H9 (cell line): ENCODE data around the gene MTARC2. TPM values are rescaled to one million over a fixed set of nuclear protein-coding genes. Genes with fewer than 3 reads are reported as not detected.

ENCODE experiments used
- DNase-seq: peaks from one replicate; pipeline ENCODE4 v3.0.0-alpha.2; 2017
- H2AFZ ChIP-seq: one replicate; pipeline ENCODE4 v1.6.1; 2013; ENCODE audit warnings: mild to moderate bottlenecking, low read length, control low read depth, moderate library complexity
- H2AK5ac ChIP-seq: 2 replicates; pipeline ENCODE4 v1.6.1; 2013; ENCODE audit warnings: low read length, control low read depth, mixed read lengths; ENCODE audit not compliant: insufficient read length
- H2BK120ac ChIP-seq: one replicate; pipeline ENCODE4 v1.6.1; 2013; ENCODE audit warnings: low read depth, mild to moderate bottlenecking, low read length, control low read depth, inconsistent platforms; ENCODE audit not compliant: poor library complexity, severe bottlenecking
- H2BK12ac ChIP-seq: 2 replicates; pipeline ENCODE4 v1.6.1; 2013; ENCODE audit warnings: low read length, control low read depth, mixed read lengths, low read depth; ENCODE audit not compliant: insufficient read length
- H2BK15ac ChIP-seq: 2 replicates; pipeline ENCODE4 v1.6.1; 2013; ENCODE audit warnings: low read depth, low read length, control low read depth
- H2BK20ac ChIP-seq: one replicate; pipeline ENCODE4 v1.6.1; 2013; ENCODE audit warnings: low read depth, mild to moderate bottlenecking, low read length, control low read depth, inconsistent platforms; ENCODE audit not compliant: poor library complexity, severe bottlenecking
- H2BK5ac ChIP-seq: 2 replicates; pipeline ENCODE4 v1.6.1; 2013; ENCODE audit warnings: low read length, control low read depth, mixed read lengths; ENCODE audit not compliant: insufficient read length
- H3K14ac ChIP-seq: 2 replicates; pipeline ENCODE4 v1.6.1; 2013; ENCODE audit warnings: low read length, control low read depth; ENCODE audit not compliant: insufficient read depth
- H3K18ac ChIP-seq: 2 replicates; pipeline ENCODE4 v1.6.1; 2013; ENCODE audit warnings: low read depth, mild to moderate bottlenecking, mixed read lengths, low read length, control low read depth; ENCODE audit not compliant: insufficient read length
- H3K23ac ChIP-seq: 2 replicates; pipeline ENCODE4 v1.6.1; 2013; ENCODE audit warnings: low read length, control low read depth, mixed read lengths, low read depth; ENCODE audit not compliant: insufficient read length
- H3K23me2 ChIP-seq: 2 replicates; pipeline ENCODE4 v1.6.1; 2013; ENCODE audit warnings: low read depth, mild to moderate bottlenecking, mixed read lengths, low read length, control low read depth; ENCODE audit not compliant: insufficient read length, poor library complexity, severe bottlenecking
- H3K27ac ChIP-seq: 2 replicates; pipeline ENCODE4 v1.5.1; 2013; ENCODE audit warnings: low read length, control low read depth, mixed read lengths, low read depth; ENCODE audit not compliant: insufficient read length
- H3K27me3 ChIP-seq: 2 replicates; pipeline ENCODE4 v1.6.1; 2013; ENCODE audit warnings: low read length, control low read depth, inconsistent platforms; ENCODE audit not compliant: insufficient read depth
- H3K4ac ChIP-seq: 2 replicates; pipeline ENCODE4 v1.6.1; 2013; ENCODE audit warnings: low read depth, mild to moderate bottlenecking, control low read depth, inconsistent platforms, low read length, moderate library complexity
- H3K4me1 ChIP-seq: 2 replicates; pipeline ENCODE4 v1.6.1; 2013; ENCODE audit warnings: low read length, control low read depth, inconsistent platforms; ENCODE audit not compliant: insufficient read depth
- H3K4me2 ChIP-seq: 2 replicates; pipeline ENCODE4 v1.6.1; 2013; ENCODE audit warnings: low read length, control low read depth, mixed read lengths; ENCODE audit not compliant: insufficient read length, insufficient read depth
- H3K56ac ChIP-seq: 2 replicates; pipeline ENCODE4 v1.6.1; 2013; ENCODE audit warnings: low read depth, mild to moderate bottlenecking, mixed read lengths, low read length, control low read depth; ENCODE audit not compliant: insufficient read length
- H3K79me1 ChIP-seq: 2 replicates; pipeline ENCODE4 v1.6.1; 2013; ENCODE audit warnings: low read depth, mild to moderate bottlenecking, moderate library complexity, low read length, control low read depth, inconsistent platforms; ENCODE audit not compliant: insufficient read depth, poor library complexity, severe bottlenecking
- H3K79me2 ChIP-seq: 2 replicates; pipeline ENCODE4 v1.6.1; 2013; ENCODE audit warnings: low read length, control low read depth, inconsistent platforms; ENCODE audit not compliant: insufficient read depth
- H3K9ac ChIP-seq: 2 replicates; pipeline ENCODE4 v1.6.1; 2013; ENCODE audit warnings: low read length, control low read depth, mixed read lengths; ENCODE audit not compliant: insufficient read length; ENCODE audit errors: extremely low read depth
- H3K9me3 ChIP-seq: one replicate; pipeline ENCODE4 v1.6.1; 2013; ENCODE audit warnings: low read depth, low read length, inconsistent platforms; ENCODE audit not compliant: control insufficient read depth
- H3T11ph ChIP-seq: one replicate; pipeline ENCODE4 v1.6.1; 2013; ENCODE audit warnings: mild to moderate bottlenecking, low read length, control low read depth, inconsistent platforms
- H4K20me1 ChIP-seq: one replicate; pipeline ENCODE4 v1.6.1; 2013; ENCODE audit not compliant: control insufficient read depth, insufficient read length, insufficient read depth
- H4K5ac ChIP-seq: 2 replicates; pipeline ENCODE4 v1.6.1; 2013; ENCODE audit warnings: low read depth, mild to moderate bottlenecking, mixed read lengths, low read length, control low read depth; ENCODE audit not compliant: insufficient read length
- H4K8ac ChIP-seq: replicated peaks from 2 replicates; pipeline ENCODE4 v1.6.1; 2013; ENCODE audit warnings: low read length, control low read depth, mixed read lengths, low read depth; ENCODE audit not compliant: insufficient read length
- H4K91ac ChIP-seq: 2 replicates; pipeline ENCODE4 v1.6.1; 2013; ENCODE audit warnings: low read depth, mild to moderate bottlenecking, moderate library complexity, mixed read lengths, low read length, control low read depth; ENCODE audit not compliant: insufficient read length
- H3K27ac Mint-ChIP-seq, 3 experiments: 2 replicates in 2 of 3; 3 replicates in 1 of 3; pipeline ENCODE4 v1.8.0; 2020 to 2021; ENCODE audit warnings: mixed read lengths in 3 of 3, mild to moderate bottlenecking in 1 of 3, moderate library complexity in 1 of 3
- H3K27me3 Mint-ChIP-seq: 2 replicates; pipeline ENCODE4 v1.8.0; 2021; ENCODE audit warnings: low read depth, mild to moderate bottlenecking, moderate library complexity, mixed read lengths
- H3K36me3 Mint-ChIP-seq, 3 experiments: 2 replicates in 2 of 3; 3 replicates in 1 of 3; pipeline ENCODE4 v1.8.0; 2020 to 2021; ENCODE audit warnings: low read depth in 3 of 3, mixed read lengths in 3 of 3; ENCODE audit not compliant: insufficient read depth in 1 of 3
- H3K4me1 Mint-ChIP-seq, 2 experiments: 2 replicates each; pipeline ENCODE4 v1.8.0; 2020; ENCODE audit warnings: mixed read lengths in 2 of 2
- H3K4me3 Mint-ChIP-seq, 2 experiments: 2 replicates in 1 of 2; 3 replicates in 1 of 2; pipeline ENCODE4 v1.8.0; 2020 to 2021; ENCODE audit warnings: mild to moderate bottlenecking in 2 of 2, mixed read lengths in 2 of 2, moderate library complexity in 1 of 2
- H3K9me3 Mint-ChIP-seq, 2 experiments: 2 replicates in 1 of 2; 3 replicates in 1 of 2; pipeline ENCODE4 v1.8.0; 2020; ENCODE audit warnings: mild to moderate bottlenecking in 2 of 2, mixed read lengths in 2 of 2, moderate library complexity in 1 of 2
- WGBS: extraction: QIAGEN DNeasy Blood & Tissue Kit; methylation state at CpG from one replicate; pipeline ENCODE4 v1.1.7; 2013; ENCODE audit warnings: missing lambda C conversion rate, low lambda C conversion rate, mixed read lengths; ENCODE audit not compliant: insufficient read length; ENCODE audit errors: extremely low coverage; 5-methylcytosine and 5-hydroxymethylcytosine counted together
- total RNA-seq: library from RNA; stranded (reverse); gene quantifications from 2 replicates; pipeline ENCODE4 v1.2.1, GENCODE V29; 2021
- TF ChIP-seq, protein P1 (sequence below): fragments of 200-600 bp; sonication (generic); conservative IDR thresholded peaks from 3 replicates; pipeline ENCODE4 v1.8.0; 2021; ENCODE audit warnings: antibody characterized with exemption, mild to moderate bottlenecking

The MTARC2 gene
- total RNA-seq, 1 experiment from 2014 or later, result 7.7 TPM

DNA sequence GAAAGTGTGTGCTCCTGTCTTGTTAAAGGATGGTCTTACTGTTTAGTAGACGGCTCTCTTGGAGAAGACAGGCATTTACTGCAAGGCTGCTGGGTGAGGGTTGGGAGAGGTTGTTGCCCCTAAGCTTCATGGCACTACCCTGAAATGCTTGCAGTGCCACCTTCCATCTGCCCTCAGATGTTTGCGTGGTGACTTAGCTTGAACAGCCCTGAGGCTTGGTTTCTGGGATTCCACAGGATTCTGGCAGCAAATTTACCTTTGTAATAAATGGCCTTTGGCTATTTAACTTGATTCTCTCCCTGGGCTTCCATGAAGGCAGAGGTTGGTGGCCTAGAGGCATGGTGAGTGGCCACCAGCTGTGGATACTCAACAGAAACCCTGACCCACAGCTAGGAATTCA is 50.2 kb downstream of the MTARC2 start:
- Histone ChIP-seq H3T11ph (no peak overlapping the region), H3K56ac (no peak overlapping the region), H3K18ac (no peak overlapping the region), H3K9ac (no peak overlapping the region), H3K23ac (no peak overlapping the region), H2BK5ac (no peak overlapping the region), H3K4me2 (no peak overlapping the region), H3K9me3 (no peaks in the 10 kb centered on the region), H4K5ac (no peak overlapping the region), H3K27ac (no peak overlapping the region), H4K91ac (no peak overlapping the region), H3K4me1 (no peaks in the 10 kb centered on the region), H3K79me1 (no peaks in the 10 kb centered on the region), H4K20me1 (no peaks in the 10 kb centered on the region), H2AFZ (no peak overlapping the region), H3K14ac (no peak overlapping the region), H3K4ac (no peak overlapping the region), H2AK5ac (no peak overlapping the region), H3K79me2 (no peaks in the 10 kb centered on the region), H3K23me2 (no peaks in the 10 kb centered on the region), H4K8ac (no peak overlapping the region), H2BK12ac (no peak overlapping the region), H2BK20ac (no peak overlapping the region), H2BK15ac (no peak overlapping the region), H2BK120ac (no peak overlapping the region), H3K27me3 (no peaks in the 10 kb centered on the region)
- Mint-ChIP-seq H3K4me1 (peaks cover 1 to 5% of the 10 kb centered on the region in 2 experiments; a peak in 3 of 4 replicates), H3K9me3 (no peaks in the 10 kb centered on the region), H3K27me3 (no peaks in the 10 kb centered on the region), H3K36me3 (peaks cover 14 to 56% (median 37%) of the 10 kb centered on the region in 3 experiments; a peak in 6 of 7 replicates), H3K27ac (no peak overlapping the region), H3K4me3 (no peak overlapping the region)
- TF ChIP-seq, protein P1, sequence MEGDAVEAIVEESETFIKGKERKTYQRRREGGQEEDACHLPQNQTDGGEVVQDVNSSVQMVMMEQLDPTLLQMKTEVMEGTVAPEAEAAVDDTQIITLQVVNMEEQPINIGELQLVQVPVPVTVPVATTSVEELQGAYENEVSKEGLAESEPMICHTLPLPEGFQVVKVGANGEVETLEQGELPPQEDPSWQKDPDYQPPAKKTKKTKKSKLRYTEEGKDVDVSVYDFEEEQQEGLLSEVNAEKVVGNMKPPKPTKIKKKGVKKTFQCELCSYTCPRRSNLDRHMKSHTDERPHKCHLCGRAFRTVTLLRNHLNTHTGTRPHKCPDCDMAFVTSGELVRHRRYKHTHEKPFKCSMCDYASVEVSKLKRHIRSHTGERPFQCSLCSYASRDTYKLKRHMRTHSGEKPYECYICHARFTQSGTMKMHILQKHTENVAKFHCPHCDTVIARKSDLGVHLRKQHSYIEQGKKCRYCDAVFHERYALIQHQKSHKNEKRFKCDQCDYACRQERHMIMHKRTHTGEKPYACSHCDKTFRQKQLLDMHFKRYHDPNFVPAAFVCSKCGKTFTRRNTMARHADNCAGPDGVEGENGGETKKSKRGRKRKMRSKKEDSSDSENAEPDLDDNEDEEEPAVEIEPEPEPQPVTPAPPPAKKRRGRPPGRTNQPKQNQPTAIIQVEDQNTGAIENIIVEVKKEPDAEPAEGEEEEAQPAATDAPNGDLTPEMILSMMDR, result no peak
- DNase-seq, result no peak
- WGBS, result no CpG with 5 or more reads among the region's 2 CpGs
